ACHN (cell line): ENCODE results near the gene UAP1L1.

Experiments
- DNase-seq: peaks from one replicate; pipeline ENCODE4 v3.0.0-alpha.2; 2015
- in situ Hi-C: cut with HindIII; loops from 2 replicates; pipeline ENCODE4 v1.10.0; 2017; ENCODE audit warnings: low sequenced_read_pairs, low pct_ligation_motif_present, low pct_unique_long_range_greater_than_20kb

The UAP1L1 gene

GRCh38 chr9:137068539-137069507 lies 8.5 kb upstream of the UAP1L1 start:
- in situ Hi-C loops, result no loop called here
- DNase-seq, result no peak

GRCh38 chr9:137069508-137070091 lies 7.7 kb upstream of the UAP1L1 start:
- in situ Hi-C loops, result no loop called here
- no peak for DNase-seq

- DNase-seq, result peak; percentile 88
Measured at GRCh38 chr9:137070201-137070905, 7.0 kb upstream of the UAP1L1 start, which contains the start of gene SAPCD2. SAPCD2 (minus strand) TSS chr9:137070557; CDS start chr9:137070460, 97 bp downstream.

GRCh38 chr9:137070906-137071275 lies 6.4 kb upstream of the UAP1L1 start:
- no peak for DNase-seq
- in situ Hi-C loops, result no loop called here

More at GRCh38 chr9:137070201-137070905, 7.0 kb upstream of the UAP1L1 start, which contains the start of gene SAPCD2:
- in situ Hi-C loops, result no loop called here

- DNase-seq, result no peak
- in situ Hi-C loops, result no loop called here
Measured at GRCh38 chr9:137071282-137071681, 6.0 kb upstream of the UAP1L1 start.

- DNase-seq, result no peak
- in situ Hi-C loops, result no loop called here
Measured at GRCh38 chr9:137073992-137074399, 3.3 kb upstream of the UAP1L1 start.

GRCh38 chr9:137074657-137075274 lies 2.6 kb upstream of the UAP1L1 start:
- DNase-seq, result no peak
- in situ Hi-C loops, result no loop called here

GRCh38 chr9:137075275-137075775 lies 2.0 kb upstream of the UAP1L1 start:
- in situ Hi-C loops, result no loop called here
- DNase-seq, result no peak

GRCh38 chr9:137076636-137077009 lies 694 bp upstream of the UAP1L1 start:
- in situ Hi-C loops, result no loop called here
- DNase-seq, result no peak

GRCh38 chr9:137077758-137078693 lies 709 bp downstream of the UAP1L1 start:
- no peak for DNase-seq
- in situ Hi-C loops, result no loop called here

GRCh38 chr9:137078701-137079400 lies 1.5 kb downstream of the UAP1L1 start:
- DNase-seq, result no peak
- in situ Hi-C loops, result no loop called here

- DNase-seq, result no peak
- in situ Hi-C loops, result no loop called here
Measured at GRCh38 chr9:137079401-137079787, 2.1 kb downstream of the UAP1L1 start.

GRCh38 chr9:137080260-137081122 lies 3.2 kb downstream of the UAP1L1 start:
- in situ Hi-C loops, result no loop called here
- no peak for DNase-seq

GRCh38 chr9:137082222-137082924 lies 5.1 kb downstream of the UAP1L1 start:
- DNase-seq, result no peak
- in situ Hi-C loops, result no loop called here

GRCh38 chr9:137082925-137083290 lies 5.6 kb downstream of the UAP1L1 start:
- no peak for DNase-seq
- in situ Hi-C loops, result no loop called here
